Astrocyte (in vitro differentiated cells and primary cell): ENCODE results near the gene ZNF74. TPM values are rescaled to one million over a fixed set of nuclear protein-coding genes. Genes with fewer than 3 reads are reported as not detected.
A peak's percentile ranks its signal among the peaks of the same experiment; 100 is the strongest.

Experiments used
- DNase-seq: peaks from one replicate; pipeline ENCODE4 v3.0.0-alpha.2; 2010; ENCODE audit warnings: low read depth
- FAIRE-seq: peaks from 2 replicates; lab custom pipeline; 2011; peaks lifted over from hg19 to GRCh38; lab: Jason Lieb, UNC
- H2AFZ ChIP-seq: 2 replicates; pipeline ENCODE4 v1.6.0; 2012; ENCODE audit warnings: low read depth, low read length, inconsistent platforms
- H3K27ac ChIP-seq: 2 replicates; pipeline ENCODE4 v1.5.1; 2011; ENCODE audit warnings: low read depth, low read length, inconsistent platforms
- H3K27me3 ChIP-seq: 2 replicates; pipeline ENCODE4 v1.6.0; 2011; ENCODE audit warnings: low read length, inconsistent platforms; ENCODE audit not compliant: insufficient read depth
- H3K36me3 ChIP-seq: 2 replicates; pipeline ENCODE4 v1.5.1; 2011; ENCODE audit warnings: low read length, inconsistent platforms; ENCODE audit not compliant: insufficient read depth
- H3K4me1 ChIP-seq: 2 replicates; pipeline ENCODE4 v1.5.1; 2011; ENCODE audit warnings: low read length, inconsistent platforms; ENCODE audit not compliant: insufficient read depth
- H3K4me2 ChIP-seq: 2 replicates; pipeline ENCODE4 v1.6.0; 2012; ENCODE audit warnings: low read length, inconsistent platforms
- H3K4me3 ChIP-seq: 2 replicates; pipeline ENCODE4 v1.5.1; 2011; ENCODE audit warnings: low read depth, mild to moderate bottlenecking, low read length, inconsistent platforms; ENCODE audit not compliant: insufficient read depth
- H3K79me2 ChIP-seq: 2 replicates; pipeline ENCODE4 v1.6.0; 2012; ENCODE audit warnings: mild to moderate bottlenecking, low read length, inconsistent platforms; ENCODE audit not compliant: insufficient read depth
- H3K9ac ChIP-seq: 2 replicates; pipeline ENCODE4 v1.6.0; 2012; ENCODE audit warnings: mild to moderate bottlenecking, low read length, inconsistent platforms
- H3K9me3 ChIP-seq: 2 replicates; pipeline ENCODE4 v1.5.1; 2012; ENCODE audit warnings: low read depth, mild to moderate bottlenecking, low read length, inconsistent platforms; ENCODE audit not compliant: insufficient read depth
- H4K20me1 ChIP-seq: 2 replicates; pipeline ENCODE4 v1.6.0; 2012; ENCODE audit warnings: low read length, inconsistent platforms; ENCODE audit not compliant: insufficient read depth
- H3K27ac Mint-ChIP-seq: one replicate; pipeline ENCODE4 v1.8.0; 2021; ENCODE audit warnings: mild to moderate bottlenecking, mixed read lengths; ENCODE audit not compliant: unreplicated experiment
- H3K27me3 Mint-ChIP-seq: one replicate; pipeline ENCODE4 v1.8.0; 2021; ENCODE audit warnings: low read depth, mixed read lengths; ENCODE audit not compliant: unreplicated experiment
- H3K36me3 Mint-ChIP-seq: one replicate; pipeline ENCODE4 v1.8.0; 2021; ENCODE audit warnings: low read depth, mixed read lengths; ENCODE audit not compliant: unreplicated experiment
- H3K4me1 Mint-ChIP-seq: one replicate; pipeline ENCODE4 v1.8.0; 2021; ENCODE audit warnings: low read depth, mixed read lengths; ENCODE audit not compliant: unreplicated experiment
- H3K4me3 Mint-ChIP-seq: one replicate; pipeline ENCODE4 v1.8.0; 2021; ENCODE audit warnings: mild to moderate bottlenecking, moderate library complexity, mixed read lengths; ENCODE audit not compliant: unreplicated experiment
- H3K9me3 Mint-ChIP-seq: one replicate; pipeline ENCODE4 v1.8.0; 2021; ENCODE audit warnings: mild to moderate bottlenecking, mixed read lengths; ENCODE audit not compliant: unreplicated experiment
- EZH2 ChIP-seq: IDR thresholded peaks from 2 replicates; pipeline ENCODE4 v1.6.1; 2012; ENCODE audit warnings: mild to moderate bottlenecking, low read length, inconsistent platforms; ENCODE audit not compliant: insufficient read depth
- total RNA-seq: library from RNA; stranded (reverse); gene quantifications from 2 replicates; pipeline ENCODE4 v1.2.1, GENCODE V29; 2021
- TF ChIP-seq, protein P1 (sequence below): IDR thresholded peaks from 2 replicates; pipeline ENCODE4 v1.5.1; 2011; ENCODE audit warnings: low read depth, mild to moderate bottlenecking, inconsistent platforms, low read length, moderate library complexity; ENCODE audit not compliant: insufficient read depth

The ZNF74 gene
- total RNA-seq, 1 donor from 2014 or later: 14.2 TPM

GRCh38 chr22:20436768-20437612 is 43.0 kb downstream of the ZNF74 start:
- TF ChIP-seq EZH2: no peak
- TF ChIP-seq, protein P1, sequence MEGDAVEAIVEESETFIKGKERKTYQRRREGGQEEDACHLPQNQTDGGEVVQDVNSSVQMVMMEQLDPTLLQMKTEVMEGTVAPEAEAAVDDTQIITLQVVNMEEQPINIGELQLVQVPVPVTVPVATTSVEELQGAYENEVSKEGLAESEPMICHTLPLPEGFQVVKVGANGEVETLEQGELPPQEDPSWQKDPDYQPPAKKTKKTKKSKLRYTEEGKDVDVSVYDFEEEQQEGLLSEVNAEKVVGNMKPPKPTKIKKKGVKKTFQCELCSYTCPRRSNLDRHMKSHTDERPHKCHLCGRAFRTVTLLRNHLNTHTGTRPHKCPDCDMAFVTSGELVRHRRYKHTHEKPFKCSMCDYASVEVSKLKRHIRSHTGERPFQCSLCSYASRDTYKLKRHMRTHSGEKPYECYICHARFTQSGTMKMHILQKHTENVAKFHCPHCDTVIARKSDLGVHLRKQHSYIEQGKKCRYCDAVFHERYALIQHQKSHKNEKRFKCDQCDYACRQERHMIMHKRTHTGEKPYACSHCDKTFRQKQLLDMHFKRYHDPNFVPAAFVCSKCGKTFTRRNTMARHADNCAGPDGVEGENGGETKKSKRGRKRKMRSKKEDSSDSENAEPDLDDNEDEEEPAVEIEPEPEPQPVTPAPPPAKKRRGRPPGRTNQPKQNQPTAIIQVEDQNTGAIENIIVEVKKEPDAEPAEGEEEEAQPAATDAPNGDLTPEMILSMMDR: no peak
- peak overlapping the region; percentile 85 for H3K4me3 ChIP-seq
- peak overlapping the region; percentile 86 for H3K9ac ChIP-seq
- H3K9me3 Mint-ChIP-seq: peaks cover 4% of the 10 kb centered on the region
- peaks cover 44% of the 10 kb centered on the region for H3K27me3 Mint-ChIP-seq
- peak overlapping the region; percentile 84 for H2AFZ ChIP-seq
- peaks cover 20% of the 10 kb centered on the region for H3K36me3 Mint-ChIP-seq
- H3K27me3 ChIP-seq: no peaks in the 10 kb centered on the region
- peaks cover 14% of the 10 kb centered on the region for H3K4me1 ChIP-seq
- peaks cover 52% of the 10 kb centered on the region for H3K79me2 ChIP-seq
- DNase-seq (peak; percentile 34), FAIRE-seq (no peak)
- H3K9me3 ChIP-seq: no peaks in the 10 kb centered on the region
- H3K4me1 Mint-ChIP-seq: peaks cover 9% of the 10 kb centered on the region
- H3K4me3 Mint-ChIP-seq: peak overlapping the region; percentile 97
- peak overlapping the region; percentile 94 for H3K27ac Mint-ChIP-seq
- no peaks in the 10 kb centered on the region for H3K36me3 ChIP-seq
- peak overlapping the region; percentile 23 for H3K27ac ChIP-seq
- H4K20me1 ChIP-seq: peaks cover 65% of the 10 kb centered on the region
- peak overlapping the region; percentile 98 for H3K4me2 ChIP-seq

DNA sequence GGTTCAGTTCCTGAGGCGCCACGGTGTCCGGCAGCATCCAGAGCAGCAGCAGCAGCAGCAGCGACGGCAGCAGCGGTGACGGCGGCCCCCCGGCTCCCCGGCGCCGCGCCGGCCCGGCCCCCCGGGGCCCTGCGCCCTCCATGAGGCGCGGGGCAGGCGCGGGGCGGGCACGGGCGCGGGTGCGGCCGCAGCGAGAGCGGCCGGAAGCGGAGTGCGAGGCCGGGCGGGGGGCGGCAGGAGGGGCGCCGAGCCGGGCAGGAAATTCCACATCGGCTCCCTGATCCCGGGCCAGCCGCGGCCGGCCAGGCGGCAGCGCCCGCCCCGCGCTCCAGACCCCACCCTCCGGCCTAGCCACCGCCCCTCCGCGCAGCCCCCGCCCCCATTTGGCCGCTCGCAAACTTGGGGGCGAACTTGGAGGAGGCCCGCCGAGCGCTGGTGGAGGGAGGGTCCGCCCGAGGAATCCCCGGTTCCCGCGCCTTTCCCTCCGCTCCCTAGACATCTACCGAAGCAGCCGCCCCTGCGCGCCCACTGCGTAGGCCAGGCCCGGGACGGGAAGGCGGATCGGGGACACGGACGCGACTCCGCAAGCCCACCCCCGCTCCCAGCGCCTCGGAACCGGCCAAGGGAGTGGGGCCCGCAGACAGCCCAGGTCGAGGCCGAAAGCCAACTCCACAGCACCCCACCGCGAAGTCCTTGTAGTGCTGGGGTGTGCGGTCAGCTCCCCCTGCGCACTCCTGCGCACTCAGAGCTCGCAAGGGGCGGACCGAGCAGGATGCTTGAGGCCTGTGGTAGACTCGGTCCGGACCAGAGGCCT is 43.9 kb downstream of the ZNF74 start, which contains the start of gene SCARF2:
TSS of gene SCARF2 (minus strand) at position 213 of the 814 bp plus-strand sequence. CDS start at position 142, 71 bp downstream.
- Mint-ChIP-seq H3K36me3 (peaks cover 23% of the 10 kb centered on the region), H3K9me3 (peaks cover 4% of the 10 kb centered on the region), H3K4me3 (peak within 1 kb of the TSS; percentile 97), H3K27ac (peak within 1 kb of the TSS; percentile 94), H3K4me1 (peaks cover 9% of the 10 kb centered on the region), H3K27me3 (peaks cover 39% of the 10 kb centered on the region)
- H3K4me3 ChIP-seq: peak within 1 kb of the TSS; percentile 85
- H3K27ac ChIP-seq: peak within 1 kb of the TSS; percentile 23
- FAIRE-seq (no peak), DNase-seq (peak; percentile 43)
- H3K9me3 ChIP-seq: no peaks in the 10 kb centered on the region
- H3K9ac ChIP-seq: peak within 1 kb of the TSS; percentile 86
- peaks cover 45% of the 10 kb centered on the region for H3K79me2 ChIP-seq
- H3K36me3 ChIP-seq: no peaks in the 10 kb centered on the region
- H2AFZ ChIP-seq: peak within 1 kb of the TSS; percentile 92
- peaks cover 56% of the 10 kb centered on the region for H4K20me1 ChIP-seq
- TF ChIP-seq, protein P1: no peak
- no peak for TF ChIP-seq EZH2
- peaks cover 14% of the 10 kb centered on the region for H3K4me1 ChIP-seq
- peak within 1 kb of the TSS; percentile 98 for H3K4me2 ChIP-seq
- no peaks in the 10 kb centered on the region for H3K27me3 ChIP-seq
